GM21737 (cell line): Measurements from ENCODE around the gene BMS1.
"Not testable (repeated sequence)": the region's sequence is repeated elsewhere in the genome, so short reads cannot be mapped to it uniquely, and the experiment has no call there.

Source experiments
- ATAC-seq: cut with Tn5 transposase; IDR thresholded peaks from one replicate; pipeline ENCODE4 v1.9.1; 2021; ENCODE audit warnings: mild to moderate bottlenecking, moderate library complexity; ENCODE audit not compliant: unreplicated experiment

BMS1 gene

DNA sequence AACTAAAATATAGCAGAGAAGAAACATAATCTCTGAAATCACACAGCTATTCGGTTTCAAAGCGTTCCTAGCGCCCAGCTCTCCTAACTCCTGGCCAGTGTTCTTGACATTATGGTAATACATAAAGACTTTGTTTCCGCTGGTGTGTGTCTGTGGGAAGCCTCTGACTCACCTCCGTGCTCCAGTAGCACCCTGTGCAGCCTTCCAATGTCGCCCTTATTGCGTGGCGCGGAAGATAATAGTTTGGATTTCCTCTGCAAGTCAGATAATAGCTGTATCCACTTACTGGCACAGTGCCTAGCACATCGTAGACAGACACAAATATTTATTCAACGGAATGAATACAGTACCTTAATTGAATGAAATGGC, 570 bp downstream of the BMS1 start:
- no peak for ATAC-seq

DNA sequence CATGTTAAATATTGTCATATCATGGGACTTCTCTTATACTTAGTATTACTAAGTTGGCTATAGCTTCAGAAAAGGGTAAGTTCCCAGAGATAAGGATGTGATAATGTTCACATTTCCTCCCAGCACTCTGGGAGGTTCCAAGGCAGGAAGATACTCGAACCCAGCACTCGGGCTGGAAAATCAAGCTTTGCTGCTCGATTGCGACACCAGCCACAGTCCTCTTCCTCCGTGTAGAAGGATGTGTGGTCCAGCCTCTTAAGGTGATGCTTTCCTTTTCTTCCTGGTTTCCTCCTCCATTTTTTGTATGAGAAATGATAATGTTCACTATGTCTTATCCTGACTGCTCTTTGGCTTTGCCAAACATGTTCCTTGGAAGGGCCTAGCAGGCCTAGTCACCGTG, 3.2 kb downstream of the BMS1 start:
- no peak for ATAC-seq

DNA sequence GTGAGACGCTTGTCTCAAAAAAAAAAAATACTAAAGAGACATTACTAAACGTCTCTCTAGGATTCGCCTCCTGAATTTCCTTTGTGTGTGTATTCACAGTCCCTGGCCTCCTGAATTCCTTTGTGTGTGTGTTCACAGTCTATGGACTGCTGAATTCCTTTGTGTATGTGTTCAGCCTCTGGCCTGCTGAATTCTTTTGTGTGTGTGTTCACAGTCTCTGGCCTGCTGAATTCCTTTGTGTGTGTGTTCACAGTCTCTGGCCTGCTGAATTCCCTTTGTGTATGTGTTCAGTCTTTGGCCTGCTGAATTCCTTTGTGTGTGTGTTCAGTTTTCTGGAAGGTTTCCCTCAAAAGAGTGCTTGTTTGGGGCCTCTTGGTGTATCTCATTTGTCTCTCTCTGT, 8.2 kb downstream of the BMS1 start:
- ATAC-seq, result no peak

DNA sequence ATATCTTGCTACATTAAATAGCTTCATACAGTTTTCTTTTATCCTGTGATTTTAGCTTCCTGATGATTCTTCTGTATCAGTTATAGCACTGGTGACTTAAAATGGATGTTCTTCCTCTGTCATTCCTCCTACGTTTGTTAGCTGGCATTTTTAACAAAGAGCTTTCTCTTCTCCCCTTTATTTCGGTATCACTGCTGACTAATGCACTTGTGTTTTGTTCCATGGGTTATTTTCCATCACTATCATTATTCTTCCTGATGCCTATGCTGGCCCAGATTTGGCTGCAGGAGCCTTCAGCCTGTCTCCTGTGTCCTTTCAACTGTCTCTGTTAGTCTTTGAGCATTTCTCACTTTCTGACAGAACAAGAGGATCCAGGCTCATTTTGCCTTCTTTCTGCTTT, 13.1 kb downstream of the BMS1 start:
- no peak for ATAC-seq

DNA sequence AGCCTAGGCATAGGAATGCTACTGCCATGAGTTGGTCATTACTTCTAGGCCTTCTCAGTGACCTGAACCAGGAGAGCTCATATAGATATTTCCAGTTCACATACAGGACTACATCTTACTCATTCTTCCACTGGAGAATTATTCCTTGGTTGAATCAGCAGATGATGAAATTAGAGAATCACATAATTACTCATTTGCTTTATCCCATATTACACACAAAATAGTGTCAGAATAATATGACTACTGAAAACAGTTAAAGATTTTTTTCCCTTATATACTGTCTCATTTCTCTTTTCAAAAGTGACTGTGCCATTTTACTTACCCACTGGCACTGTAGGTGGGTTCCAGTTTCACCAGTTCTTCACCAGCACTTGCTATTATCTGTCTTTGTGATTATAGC, 18.5 kb downstream of the BMS1 start:
- ATAC-seq, result no peak

DNA sequence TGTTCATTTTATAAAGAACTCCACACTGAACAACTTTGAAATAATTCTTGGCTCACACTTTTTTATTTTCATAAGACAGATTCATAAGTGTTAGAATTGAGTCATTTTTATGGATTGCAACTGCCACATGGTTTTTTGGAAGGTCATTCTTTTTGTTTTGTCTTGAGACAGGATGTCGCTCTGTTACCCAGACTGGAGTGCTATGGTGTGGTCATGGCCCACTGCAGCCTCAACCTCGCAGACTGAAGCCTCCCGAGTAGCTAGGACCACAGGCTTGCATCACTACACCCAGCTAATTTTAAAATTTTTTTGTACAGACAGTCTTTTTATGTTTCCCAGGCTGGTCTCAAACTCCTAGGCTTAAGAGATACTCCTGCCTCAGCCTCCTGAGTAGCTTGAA, 20.3 kb downstream of the BMS1 start:
- ATAC-seq, result no peak

DNA sequence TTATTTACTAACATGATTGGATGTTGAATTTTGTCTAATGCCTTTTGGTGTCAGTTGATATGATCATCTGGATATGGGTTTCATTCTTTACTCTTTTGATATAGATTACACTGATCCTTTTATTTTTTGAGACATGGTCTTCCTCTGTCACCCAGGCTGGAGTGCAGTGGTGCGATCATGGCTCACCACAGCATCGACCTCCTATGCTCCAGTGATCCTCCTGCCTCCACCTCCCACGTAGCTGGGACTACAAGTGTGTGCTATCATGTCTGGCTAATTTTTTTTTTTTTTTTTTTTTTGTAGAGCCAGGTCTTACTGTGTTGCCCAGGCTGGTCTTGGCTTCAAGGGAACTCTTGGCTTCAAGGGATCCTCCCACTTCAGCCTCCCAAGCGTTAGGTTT, 27.1 kb downstream of the BMS1 start:
- ATAC-seq, result no peak

DNA sequence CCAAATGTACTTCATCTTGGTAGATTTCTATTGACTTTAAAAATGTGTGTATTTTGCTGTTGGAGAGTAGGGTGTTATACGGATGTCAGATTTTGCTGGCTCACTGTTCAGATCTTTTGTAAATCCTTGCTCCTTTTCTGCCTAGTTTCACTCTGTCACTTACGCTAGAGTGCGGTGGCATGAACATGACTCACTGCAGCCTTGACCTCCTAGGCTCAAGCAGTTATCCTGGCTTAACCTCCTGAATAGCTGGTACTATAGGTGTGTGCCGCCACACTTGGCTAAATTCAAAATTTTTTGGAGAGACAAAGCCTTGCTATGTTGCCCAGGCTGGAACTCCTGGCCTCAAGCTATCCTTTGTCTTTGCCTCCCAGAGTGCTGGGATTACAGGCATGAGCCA, 29.4 kb downstream of the BMS1 start:
- ATAC-seq, result no peak

DNA sequence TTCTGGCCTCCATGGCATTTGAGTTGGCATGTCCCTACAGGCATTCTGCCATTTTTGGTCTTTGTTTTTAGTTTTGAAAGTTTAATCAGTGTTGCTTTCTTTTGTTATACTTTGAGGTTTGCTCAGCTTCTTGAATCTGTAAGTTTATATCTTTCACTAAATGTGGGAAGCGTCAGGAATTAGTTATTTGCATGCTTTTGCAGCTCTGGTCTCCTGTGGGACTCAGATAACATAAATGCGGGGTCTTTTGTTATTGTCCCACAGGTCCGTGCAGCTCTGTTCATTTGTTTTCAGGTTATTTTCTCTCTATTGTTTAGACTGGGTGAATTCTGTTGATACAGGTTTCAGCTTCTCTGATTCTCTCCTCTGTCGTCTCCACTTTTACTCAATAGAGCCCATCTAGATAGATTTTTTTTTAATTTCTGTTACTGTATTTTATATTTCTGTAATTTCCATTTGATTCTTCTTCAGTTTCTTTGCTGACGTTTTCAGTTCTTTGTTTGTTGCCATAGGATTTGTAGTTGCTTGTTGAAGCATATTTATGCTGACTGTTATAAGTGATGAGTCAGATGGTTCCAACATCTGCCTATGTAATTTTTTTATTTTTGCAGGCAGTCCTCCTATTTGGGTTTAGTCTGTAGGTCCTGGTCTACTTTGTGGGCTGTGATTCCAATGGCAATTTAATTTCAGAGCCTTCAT, 31.5 kb downstream of the BMS1 start:
- ATAC-seq, result not testable (repeated sequence)

DNA sequence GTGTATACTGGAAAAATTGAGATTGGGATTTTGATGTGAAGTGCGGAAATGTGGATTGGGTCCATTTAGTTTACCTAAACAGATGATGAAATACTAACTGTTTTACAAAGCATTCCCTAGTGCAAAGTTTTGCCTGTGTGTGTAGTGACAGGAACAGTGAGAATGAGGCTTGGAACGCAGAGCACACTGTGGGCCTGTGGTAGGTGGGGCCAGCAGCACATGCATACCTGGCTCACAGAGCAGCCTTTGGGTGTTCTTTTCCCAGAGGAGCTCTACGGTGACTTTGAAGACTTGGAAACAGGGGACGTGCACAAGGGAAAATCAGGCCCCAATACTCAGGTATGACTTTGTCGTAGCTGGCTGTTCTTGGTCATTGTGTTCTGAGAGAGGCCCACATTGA, 33.7 kb downstream of the BMS1 start:
- not testable (repeated sequence) for ATAC-seq

DNA sequence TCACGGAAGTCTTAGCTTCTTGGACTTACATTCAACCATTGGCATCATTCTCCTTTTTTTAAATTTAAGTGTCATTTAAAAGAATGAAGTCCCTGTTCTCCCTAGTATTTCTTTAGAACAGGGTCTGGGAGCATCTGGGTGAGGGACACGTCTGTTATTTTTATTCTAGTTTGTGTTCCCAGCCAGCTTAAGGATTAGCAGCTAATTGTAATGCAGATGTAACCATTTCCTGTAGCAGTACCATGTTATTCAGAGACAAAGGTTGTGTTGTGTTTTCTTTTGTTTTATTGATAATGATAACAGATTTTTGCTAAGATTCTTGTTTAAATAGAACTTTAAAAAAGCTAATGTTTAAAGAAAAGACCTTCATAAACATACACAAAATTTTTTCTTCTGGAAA, 34.3 kb downstream of the BMS1 start:
- no peak for ATAC-seq

DNA sequence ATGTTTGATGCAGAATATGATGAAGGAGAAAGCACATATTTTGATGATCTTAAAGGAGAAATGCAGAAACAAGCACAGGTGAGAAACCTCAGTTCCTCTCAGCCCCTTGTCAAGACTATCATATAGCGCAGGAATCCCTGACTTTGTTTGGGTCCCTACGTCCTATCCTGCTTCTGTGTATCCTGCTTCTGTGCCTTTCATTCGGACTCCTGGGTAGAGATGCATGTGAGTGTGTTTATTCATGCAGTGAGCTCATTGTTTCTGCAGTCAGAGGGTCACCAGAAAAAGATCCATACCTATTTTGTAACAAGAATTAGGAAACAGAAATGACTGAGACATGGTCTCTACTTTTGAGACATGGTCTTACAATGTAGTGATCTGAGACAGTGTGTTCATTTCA, 34.8 kb downstream of the BMS1 start:
- ATAC-seq, result not testable (repeated sequence)

DNA sequence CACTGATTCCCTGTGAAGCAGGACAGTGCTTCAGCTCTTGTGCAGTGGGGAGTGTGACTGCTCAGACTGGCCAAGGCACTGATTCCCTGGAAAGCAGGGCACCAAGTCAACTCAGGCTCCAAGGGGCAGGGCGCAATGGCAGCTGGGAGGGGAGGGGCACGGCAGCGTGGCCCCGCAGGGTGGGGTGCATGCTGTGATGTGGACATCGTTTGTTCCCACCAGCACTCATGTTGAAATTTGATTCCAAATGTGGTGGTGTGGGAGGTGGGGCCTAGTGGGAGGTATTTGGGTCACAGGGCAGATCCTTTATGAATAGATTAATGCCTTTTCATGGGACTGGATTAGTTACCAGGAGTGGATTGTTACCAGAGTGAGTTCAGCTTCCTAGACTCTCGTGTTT, 44.2 kb downstream of the BMS1 start:
- ATAC-seq, result not testable (repeated sequence)

DNA sequence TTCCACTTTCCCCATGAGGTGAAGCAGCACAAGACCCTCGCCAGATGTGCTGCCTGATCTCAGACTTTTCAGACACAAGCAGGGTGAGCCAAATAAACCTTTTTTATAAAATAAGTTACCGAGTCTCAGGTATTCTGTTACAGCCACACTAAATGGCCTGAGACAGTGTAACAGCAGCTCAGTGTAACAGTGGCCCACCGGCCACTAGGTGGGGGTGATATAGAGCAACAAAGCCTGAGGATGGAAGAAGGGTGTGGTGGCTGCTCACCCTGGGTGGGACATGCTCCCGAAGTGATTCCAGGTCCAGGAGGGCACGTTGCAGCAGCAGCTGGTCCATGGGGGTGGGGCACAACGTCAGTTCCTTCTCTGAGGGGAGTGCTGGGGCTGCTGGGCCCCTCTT, 44.6 kb downstream of the BMS1 start:
- no peak for ATAC-seq

DNA sequence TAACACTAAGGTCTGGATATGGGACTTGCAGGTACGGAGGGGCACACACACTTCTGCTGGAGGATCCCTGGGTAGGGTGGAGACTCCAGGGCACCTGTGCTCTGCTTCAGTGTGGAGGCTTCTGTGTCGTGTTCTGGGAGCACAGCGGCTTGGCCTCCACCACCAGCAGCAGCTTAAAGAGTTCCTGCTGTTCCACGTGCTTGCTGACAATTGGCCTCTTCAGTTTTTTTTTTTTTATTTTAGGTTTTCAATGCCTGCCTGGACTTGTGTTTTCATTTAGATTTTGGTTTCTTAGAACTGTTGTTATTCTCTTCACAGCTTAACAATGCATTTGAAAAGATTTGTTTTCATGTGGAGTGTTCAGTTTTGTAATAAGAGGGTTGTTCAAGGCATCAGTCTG, 45.8 kb downstream of the BMS1 start:
- ATAC-seq, result not testable (repeated sequence)

DNA sequence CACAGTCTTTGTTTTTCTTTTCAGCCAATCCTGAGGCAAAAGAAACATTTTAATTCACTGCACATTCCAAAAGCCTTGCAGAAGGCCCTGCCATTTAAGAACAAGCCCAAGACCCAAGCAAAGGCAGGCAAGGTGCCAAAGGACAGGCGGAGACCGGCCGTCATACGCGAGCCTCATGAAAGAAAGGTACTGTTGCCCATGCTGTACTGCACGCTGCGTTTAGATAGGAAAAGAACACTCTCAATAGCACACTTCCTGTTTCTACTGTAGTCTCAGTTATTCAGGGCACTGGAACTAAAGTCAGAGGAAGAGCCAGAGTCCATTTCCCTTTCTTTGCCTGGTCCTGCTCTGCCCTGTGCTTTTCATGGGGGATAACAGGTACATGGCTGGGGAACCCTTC, 47.6 kb downstream of the BMS1 start:
- no peak for ATAC-seq

DNA sequence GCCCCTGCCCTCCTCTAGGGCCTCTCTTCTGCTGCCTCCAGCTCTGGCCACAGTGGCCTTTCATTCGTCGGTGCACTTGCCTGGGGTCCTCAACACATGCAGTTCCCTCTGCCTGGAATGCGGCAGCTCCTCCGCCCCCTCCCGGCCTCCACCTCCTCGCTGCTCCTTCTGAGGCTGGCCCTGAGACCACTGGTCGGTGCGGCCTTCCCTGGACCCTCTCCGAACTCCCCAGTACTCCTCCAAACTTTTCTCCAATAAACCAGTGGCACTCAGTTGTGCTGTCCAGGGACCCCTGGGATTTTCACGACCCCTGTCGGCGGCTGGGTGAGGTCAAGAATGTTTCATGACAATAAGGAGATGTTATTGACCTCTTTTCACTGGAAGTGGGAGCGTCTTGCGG, 53.5 kb downstream of the BMS1 start:
- no peak for ATAC-seq

DNA sequence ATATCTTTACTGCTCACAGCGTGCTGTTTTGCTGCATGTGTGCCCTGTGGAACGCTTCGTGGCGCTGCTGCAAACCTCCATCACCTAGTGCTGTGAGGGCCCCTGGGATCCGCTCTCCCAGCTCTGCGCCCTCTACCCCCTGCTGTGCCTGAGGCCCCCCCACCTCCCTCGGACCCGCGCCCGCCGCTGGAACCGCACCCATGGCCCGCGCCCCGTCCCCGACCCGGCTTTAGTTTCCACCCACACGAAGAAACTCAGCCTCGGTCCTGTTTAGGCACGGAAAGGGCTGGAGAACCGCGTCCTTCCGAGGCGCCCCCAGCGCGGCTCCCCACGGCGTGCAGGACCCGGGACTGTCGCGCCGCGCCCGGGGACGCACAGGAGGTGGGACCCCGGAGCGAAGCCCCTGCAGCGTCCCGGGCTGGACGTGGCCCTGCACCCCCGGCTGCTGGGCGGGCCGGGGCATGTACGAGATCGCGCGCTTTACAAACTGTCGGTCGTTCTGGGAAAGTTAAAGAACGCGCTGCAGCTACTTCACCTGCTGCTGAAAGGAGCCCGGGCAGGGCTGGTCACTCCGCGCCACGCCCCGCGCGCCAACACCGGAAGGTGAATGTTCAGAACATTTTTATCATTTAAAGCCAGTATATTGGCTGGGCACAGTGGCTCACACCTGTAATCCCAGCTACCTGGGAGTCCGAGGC, 54.3 kb downstream of the BMS1 start:
- ATAC-seq, result no peak

DNA sequence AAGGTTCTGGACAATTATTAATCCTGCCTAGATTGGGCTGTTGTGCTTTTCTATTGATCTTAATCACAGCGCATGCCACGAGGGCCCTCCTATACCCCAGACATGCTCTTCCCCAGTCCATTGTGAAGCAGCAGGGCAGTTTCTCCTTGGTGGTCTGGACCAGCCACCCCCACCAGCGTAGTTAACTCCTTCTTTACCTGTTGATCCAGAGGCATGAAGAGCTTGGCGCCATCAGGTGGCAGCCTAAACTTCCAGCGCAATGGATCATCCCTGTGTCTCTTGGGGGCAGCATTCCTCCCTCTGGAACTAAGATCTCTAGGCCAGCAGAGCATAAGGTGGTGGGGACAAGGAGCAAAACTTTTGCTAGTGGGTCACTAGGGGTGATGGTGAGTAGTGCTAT, 62.2 kb downstream of the BMS1 start:
- ATAC-seq, result not testable (repeated sequence)

DNA sequence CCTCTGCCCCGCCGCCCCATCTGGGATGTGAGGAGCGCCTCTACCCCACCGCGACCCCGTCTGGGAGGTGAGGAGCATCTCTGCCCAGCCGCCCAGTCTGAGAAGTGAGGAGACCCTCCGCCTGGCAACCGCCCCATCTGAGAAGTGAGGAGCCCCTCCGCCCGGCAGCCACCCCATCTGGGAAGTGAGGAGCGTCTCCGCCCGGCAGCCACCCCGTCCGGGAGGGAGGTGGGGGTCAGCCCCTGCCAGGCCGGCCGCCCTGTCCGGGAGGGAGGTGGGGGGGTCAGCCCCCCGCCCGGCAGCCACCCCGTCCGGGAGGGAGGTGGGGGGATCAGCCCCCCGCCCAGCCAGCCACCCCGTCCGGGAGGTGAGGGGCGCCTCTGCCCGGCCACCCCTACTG, 64.7 kb downstream of the BMS1 start:
- ATAC-seq, result not testable (repeated sequence)

DNA sequence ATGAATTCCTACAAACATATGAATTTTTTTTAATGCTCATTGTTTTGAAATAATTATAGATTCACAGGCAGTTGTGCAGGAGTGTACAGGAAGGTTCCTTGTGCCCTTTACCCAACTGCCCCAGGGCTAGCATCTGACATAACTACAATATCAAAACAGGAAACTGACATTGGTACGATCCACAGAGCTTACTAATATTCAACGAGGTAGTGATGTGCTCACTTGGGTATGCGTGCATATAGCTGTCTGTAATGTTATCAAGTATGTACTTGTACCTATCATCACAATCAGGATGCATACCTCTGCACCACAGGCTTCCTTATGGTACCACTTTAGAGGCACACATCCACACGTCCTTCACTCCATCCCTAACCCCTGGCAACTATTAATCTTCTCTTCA, 68.3 kb downstream of the BMS1 start:
- ATAC-seq, result no peak

DNA sequence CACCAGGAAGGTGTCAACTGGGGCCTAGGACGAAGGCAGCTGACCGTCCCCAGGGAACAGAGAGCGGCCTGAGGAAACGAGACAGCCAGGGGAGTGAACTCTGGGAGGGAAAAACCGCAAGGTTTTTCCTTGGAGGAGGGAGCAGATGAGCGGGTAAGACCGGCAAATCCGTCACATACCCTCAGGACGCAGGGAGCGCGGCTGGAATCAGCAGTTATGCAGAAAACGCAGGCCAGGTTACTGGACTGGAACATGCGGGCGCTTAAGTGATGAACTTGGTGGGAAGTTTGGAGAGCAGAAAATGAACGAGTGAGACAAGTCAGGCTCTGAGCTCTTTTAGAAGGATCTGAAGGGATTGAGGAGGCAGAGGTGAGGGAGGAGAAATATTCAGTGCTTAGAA, 76.7 kb downstream of the BMS1 start:
- no peak for ATAC-seq

DNA sequence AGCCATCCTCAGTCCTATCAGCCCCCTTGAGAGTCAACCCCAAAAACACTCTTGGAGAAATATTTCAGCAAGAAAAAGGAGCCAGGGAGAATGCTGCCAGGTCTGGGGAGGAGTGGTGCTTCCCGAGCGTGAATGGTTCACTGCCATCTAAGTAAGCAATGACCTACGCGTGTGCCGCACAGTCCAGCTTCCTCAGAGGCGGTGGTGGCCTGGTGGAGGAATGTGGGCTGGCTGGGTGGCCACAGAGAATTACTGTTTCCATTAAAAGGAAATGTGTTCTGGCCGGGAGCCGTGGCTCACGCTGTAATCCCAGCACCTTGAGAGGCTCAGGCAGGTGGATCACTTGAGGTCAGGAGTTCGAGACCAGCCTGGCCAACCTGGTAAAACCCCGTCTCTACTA, 77.4 kb downstream of the BMS1 start:
- ATAC-seq, result not testable (repeated sequence)
